Muscle of leg (tissue), 11 donors: ENCODE results near the gene IGFN1. TPM values are rescaled to one million over a fixed set of nuclear protein-coding genes. Genes with fewer than 3 reads are reported as not detected.

Source experiments
- DNase-seq: peaks from one replicate; pipeline ENCODE4 v3.0.0; 2013
- H3K27ac ChIP-seq: one replicate; pipeline ENCODE4 v1.5.1; 2013; ENCODE audit warnings: mild to moderate bottlenecking, low read length, control low read depth
- H3K27me3 ChIP-seq: one replicate; pipeline ENCODE4 v1.6.1; 2013; ENCODE audit warnings: low read length; ENCODE audit not compliant: control insufficient read depth, insufficient read depth
- H3K36me3 ChIP-seq: one replicate; pipeline ENCODE4 v1.6.1; 2013; ENCODE audit warnings: low read length; ENCODE audit not compliant: control insufficient read depth, insufficient read depth
- H3K4me1 ChIP-seq: one replicate; pipeline ENCODE4 v1.6.1; 2013; ENCODE audit warnings: low read length; ENCODE audit not compliant: control insufficient read depth, insufficient read depth
- H3K4me3 ChIP-seq: one replicate; pipeline ENCODE4 v1.5.1; 2013; ENCODE audit warnings: low read length, control low read depth
- H3K9me3 ChIP-seq: replicated peaks from 2 replicates; pipeline ENCODE4 v1.6.1; 2013; ENCODE audit warnings: low read depth, low read length; ENCODE audit not compliant: control insufficient read depth
- WGBS: methylation state at CpG from one replicate; pipeline ENCODE4 v1.1.5; 2013; ENCODE audit warnings: missing lambda C conversion rate; ENCODE audit not compliant: insufficient coverage; 5-methylcytosine and 5-hydroxymethylcytosine counted together
- polyA plus RNA-seq, 8 donors: library from polyadenylated mRNA; unstranded; fragments of 120-200 nt; gene quantifications; one replicate each; pipeline versions ENCODE4 v1.2.1 to v1.2.3, GENCODE V29; 2013; ENCODE audit warnings: inconsistent platforms in 1 of 8, low replicate concordance in 1 of 8; ENCODE audit not compliant: insufficient read length in 8 of 8, insufficient read depth in 1 of 8
- total RNA-seq: library from RNA; stranded (reverse); fragments of 120-200 nt; gene quantifications from one replicate; pipeline ENCODE4 v1.2.4, GENCODE V29; 2013

Gene IGFN1
- total and polyA plus RNA-seq, 9 donors = 0.72 to 4.3 (median 2.8) TPM

DNA sequence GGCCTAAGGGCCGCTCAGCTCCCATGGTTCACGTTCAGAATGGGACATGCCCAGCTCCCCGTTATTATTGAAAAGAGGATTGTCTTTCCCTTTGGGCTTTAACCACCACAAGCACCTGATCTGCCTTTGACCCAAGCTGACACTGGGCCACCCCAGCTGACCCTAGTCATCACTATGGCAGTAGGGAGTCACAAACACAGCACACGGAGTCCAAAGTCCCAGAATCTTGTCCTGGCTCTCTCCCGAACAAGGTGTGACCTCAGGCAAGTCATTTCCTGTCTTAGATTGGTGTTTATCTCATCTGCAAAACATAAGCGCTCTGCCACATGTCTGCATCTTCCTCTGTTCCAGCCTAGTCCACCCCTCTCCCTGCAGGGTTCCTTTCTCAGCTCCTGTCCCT is 31.5 kb downstream of the IGFN1 start:
- no peak for DNase-seq
- H3K9me3 ChIP-seq = no peaks in the 10 kb centered on the region
- H3K27ac ChIP-seq = no peak overlapping the region
- H3K4me3 ChIP-seq = no peak overlapping the region
- peaks cover 2% of the 10 kb centered on the region for H3K4me1 ChIP-seq
- no peaks in the 10 kb centered on the region for H3K36me3 ChIP-seq
- 81% methylated on average over 5 of the region's 6 CpGs for WGBS
- peaks cover 2% of the 10 kb centered on the region for H3K27me3 ChIP-seq

DNA sequence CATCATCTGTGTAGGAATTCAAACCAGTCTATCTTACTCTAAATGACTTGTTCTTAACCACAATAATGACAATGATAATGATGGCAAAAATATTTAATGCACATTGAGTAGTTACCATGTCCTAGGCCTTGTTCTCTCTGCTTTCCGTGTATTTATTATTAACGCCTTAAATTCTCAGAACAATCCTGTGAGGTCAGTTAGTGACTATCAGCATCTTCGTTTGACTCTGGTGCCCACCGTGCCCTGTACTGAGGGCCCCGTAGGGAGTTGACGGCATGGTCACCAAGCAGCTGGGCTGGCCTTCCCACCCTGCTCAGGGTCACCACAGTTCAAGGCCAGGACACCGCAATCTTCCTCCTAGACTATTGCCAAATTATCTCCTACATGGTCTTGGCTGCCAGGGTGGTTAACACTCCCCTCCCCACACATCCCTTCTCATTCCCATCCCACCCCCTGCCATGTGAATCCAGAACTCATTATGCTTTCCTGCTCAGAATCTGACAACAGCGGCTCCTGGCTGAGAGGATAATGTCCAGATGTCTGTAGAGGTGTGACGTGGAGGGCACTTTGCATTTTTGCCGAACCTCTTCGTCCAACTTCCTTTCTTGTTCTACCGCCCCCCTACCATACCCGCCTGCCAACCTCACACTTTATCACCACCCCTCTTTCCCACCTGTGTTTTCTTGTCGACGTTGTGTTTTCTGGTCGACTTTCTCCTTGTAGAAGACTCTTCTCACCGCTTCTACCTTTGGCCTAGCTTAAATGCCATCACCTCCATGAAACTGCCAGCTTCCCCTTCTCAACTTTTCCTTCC is 33.4 kb downstream of the IGFN1 start:
- Histone ChIP-seq H3K36me3 (no peaks in the 10 kb centered on the region), H3K4me1 (peaks cover 2% of the 10 kb centered on the region), H3K4me3 (no peak overlapping the region), H3K9me3 (no peaks in the 10 kb centered on the region), H3K27ac (no peak overlapping the region), H3K27me3 (peaks cover 2% of the 10 kb centered on the region)
- 86% methylated on average over 14 of the region's 17 CpGs for WGBS
- DNase-seq = no peak

DNA sequence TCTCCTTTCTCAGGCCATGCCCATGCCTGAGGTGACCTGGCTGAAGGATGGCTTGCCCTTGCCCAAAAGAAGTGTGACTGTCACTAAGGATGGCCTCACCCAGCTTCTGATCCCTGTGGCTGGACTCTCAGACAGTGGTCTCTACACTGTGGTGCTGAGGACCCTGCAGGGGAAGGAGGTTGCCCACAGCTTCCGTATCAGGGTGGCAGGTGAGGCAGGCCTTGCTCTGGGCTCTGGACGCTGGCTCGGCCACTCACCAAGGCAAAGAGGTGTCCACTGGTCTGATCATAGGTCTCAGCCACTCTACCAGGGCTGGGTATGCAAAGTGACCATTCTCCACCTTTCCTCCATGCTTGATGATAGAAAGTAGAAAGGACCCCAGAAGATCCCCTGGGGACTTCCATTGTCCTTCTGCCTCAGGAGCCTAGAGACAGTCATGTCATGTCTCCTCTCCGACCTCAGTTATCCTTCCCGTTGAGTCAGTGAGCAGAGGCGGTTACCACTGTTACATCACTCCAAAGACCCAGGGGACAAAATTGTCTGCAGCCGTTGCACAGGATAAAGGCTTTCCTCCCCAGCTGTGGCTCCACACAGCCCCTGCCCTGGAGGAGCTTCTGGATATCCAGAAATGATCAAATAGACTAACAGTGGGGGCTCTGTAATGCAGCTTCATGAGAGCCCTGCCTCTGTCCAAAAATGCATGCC is 34.2 kb downstream of the IGFN1 start:
- Histone ChIP-seq H3K4me1 (peaks cover 2% of the 10 kb centered on the region), H3K27ac (no peak overlapping the region), H3K27me3 (peaks cover 2% of the 10 kb centered on the region), H3K4me3 (no peak overlapping the region), H3K36me3 (no peaks in the 10 kb centered on the region), H3K9me3 (no peaks in the 10 kb centered on the region)
- 50% methylated on average over 4 of the region's 7 CpGs for WGBS
- DNase-seq = peak; percentile 16

DNA sequence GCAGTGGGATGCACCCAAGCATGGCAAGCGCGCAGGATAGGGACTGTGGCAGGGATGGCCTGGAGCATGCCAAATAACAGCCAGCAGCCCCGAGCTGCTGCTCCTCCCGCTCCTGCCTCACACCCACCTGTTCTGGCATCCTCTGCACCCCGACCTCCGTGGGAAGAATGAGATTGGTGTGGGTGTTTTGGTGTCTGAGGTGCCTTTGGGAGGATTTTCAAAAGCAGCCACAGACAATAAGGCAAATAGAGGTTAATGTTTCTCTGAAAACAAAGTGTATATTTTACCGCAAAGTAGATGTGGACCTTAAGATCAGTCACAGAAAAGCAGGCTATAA is 35.5 kb downstream of the IGFN1 start:
- Histone ChIP-seq H3K27me3 (peaks cover 2% of the 10 kb centered on the region), H3K4me3 (no peak overlapping the region), H3K27ac (no peak overlapping the region), H3K4me1 (peaks cover 2% of the 10 kb centered on the region), H3K9me3 (no peaks in the 10 kb centered on the region), H3K36me3 (no peaks in the 10 kb centered on the region)
- WGBS = no CpG with 5 or more reads among the region's 7 CpGs
- DNase-seq = no peak

- H3K27ac ChIP-seq = no peak overlapping the region
- no peaks in the 10 kb centered on the region for H3K36me3 ChIP-seq
- peaks cover 2% of the 10 kb centered on the region for H3K4me1 ChIP-seq
- no peak for DNase-seq
- H3K4me3 ChIP-seq = no peak overlapping the region
- peaks cover 2% of the 10 kb centered on the region for H3K27me3 ChIP-seq
- peaks cover 2% of the 10 kb centered on the region for H3K9me3 ChIP-seq
- 78% methylated on average over 18 of the region's 24 CpGs for WGBS
Measured at GRCh38 chr1:201226859-201227488, 36.4 kb downstream of the IGFN1 start.

- peaks cover 2% of the 10 kb centered on the region for H3K27me3 ChIP-seq
- 70% methylated on average over 11 of the region's 16 CpGs for WGBS
- peaks cover 2% of the 10 kb centered on the region for H3K9me3 ChIP-seq
- no peak for DNase-seq
- H3K36me3 ChIP-seq = no peaks in the 10 kb centered on the region
- no peaks in the 10 kb centered on the region for H3K4me1 ChIP-seq
- no peak overlapping the region for H3K27ac ChIP-seq
- H3K4me3 ChIP-seq = no peak overlapping the region
Measured at GRCh38 chr1:201228011-201228983, 37.7 kb downstream of the IGFN1 start.

DNA sequence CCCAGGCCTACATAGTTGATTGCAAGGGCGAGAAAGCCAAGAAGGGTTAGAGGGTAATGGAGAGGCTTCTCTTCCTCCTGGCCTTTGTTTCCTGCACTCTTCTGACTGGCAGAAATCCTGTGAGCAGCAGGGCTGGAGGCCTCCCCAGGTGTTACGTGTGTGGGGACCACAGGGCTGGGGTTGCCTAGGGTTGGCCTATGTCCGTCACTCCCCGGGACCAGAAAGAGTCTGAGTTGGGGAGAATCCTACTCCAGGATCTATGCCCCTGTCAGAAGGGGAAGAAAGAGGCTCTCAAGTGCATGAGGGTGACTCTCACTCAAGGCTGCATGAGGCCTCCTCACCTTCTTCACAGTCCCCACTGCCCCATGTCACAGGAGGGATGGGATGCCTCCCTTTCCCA is 38.5 kb downstream of the IGFN1 start:
- Histone ChIP-seq H3K27ac (no peak overlapping the region), H3K4me3 (no peak overlapping the region), H3K36me3 (no peaks in the 10 kb centered on the region), H3K27me3 (peaks cover 2% of the 10 kb centered on the region), H3K9me3 (peaks cover 4% of the 10 kb centered on the region), H3K4me1 (no peaks in the 10 kb centered on the region)
- 100% methylated on average over 1 of the region's 4 CpGs for WGBS
- no peak for DNase-seq

GRCh38 chr1:201229771-201230635 is 39.4 kb downstream of the IGFN1 start:
- Histone ChIP-seq H3K9me3 (peaks cover 4% of the 10 kb centered on the region), H3K27me3 (no peaks in the 10 kb centered on the region), H3K4me1 (no peaks in the 10 kb centered on the region), H3K4me3 (no peak overlapping the region), H3K36me3 (no peaks in the 10 kb centered on the region), H3K27ac (no peak overlapping the region)
- WGBS = 77% methylated on average over 5 of the region's 6 CpGs
- no peak for DNase-seq

DNA sequence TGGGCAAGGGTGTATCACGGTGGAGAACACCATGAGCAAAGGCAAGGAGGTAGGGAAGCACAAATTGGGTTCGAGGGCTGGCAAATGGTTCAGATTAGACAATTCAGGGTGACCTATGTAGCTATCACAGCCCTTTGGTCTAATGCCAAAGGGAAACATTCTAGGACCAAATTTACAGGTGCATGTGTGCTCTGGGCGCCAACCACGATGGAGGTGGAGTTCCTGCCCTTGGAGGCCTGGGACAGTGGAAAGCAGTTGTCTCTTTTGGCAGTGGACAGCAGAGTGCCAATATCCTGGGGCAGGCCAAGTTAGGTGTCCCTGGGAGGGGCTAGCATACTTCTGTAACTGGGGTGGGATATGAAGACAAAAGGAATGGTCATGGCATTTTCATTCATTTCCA is 40.1 kb downstream of the IGFN1 start:
- H3K4me1 ChIP-seq = no peaks in the 10 kb centered on the region
- 86% methylated on average over 4 of the region's 4 CpGs for WGBS
- H3K36me3 ChIP-seq = no peaks in the 10 kb centered on the region
- no peaks in the 10 kb centered on the region for H3K27me3 ChIP-seq
- peaks cover 4% of the 10 kb centered on the region for H3K9me3 ChIP-seq
- H3K4me3 ChIP-seq = no peak overlapping the region
- no peak overlapping the region for H3K27ac ChIP-seq
- no peak for DNase-seq
